OCI-LY7 (cell line): ENCODE measurements around the gene PRAF2.

ENCODE experiments used
- CTCF ChIP-seq: fragments of 200-600 bp; sonication (generic); conservative IDR thresholded peaks from 2 replicates; pipeline ENCODE4 v1.5.1; 2014; ENCODE audit warnings: mild to moderate bottlenecking, antibody characterized with exemption, low read length, moderate library complexity, mixed read lengths
- EZH2phosphoT487 ChIP-seq: fragments of 200-600 bp; sonication (generic); IDR thresholded peaks from 2 replicates; pipeline ENCODE4 v1.6.1; 2018; ENCODE audit warnings: low read depth, borderline replicate concordance, mild to moderate bottlenecking, mixed run types, antibody characterized with exemption, low read length, moderate library complexity, mixed read lengths

- TF ChIP-seq CTCF, result no peak
- no peak for TF ChIP-seq EZH2phosphoT487
Measured at GRCh38 chrX:49029876-49030275, 43.9 kb downstream of the PRAF2 start.
